Measurements from ENCODE around the gene C11orf16.
"Not testable (repeated sequence)": the region's sequence is repeated elsewhere in the genome, so short reads cannot be mapped to it uniquely, and the experiment has no call there.

The C11orf16 gene, protein sequence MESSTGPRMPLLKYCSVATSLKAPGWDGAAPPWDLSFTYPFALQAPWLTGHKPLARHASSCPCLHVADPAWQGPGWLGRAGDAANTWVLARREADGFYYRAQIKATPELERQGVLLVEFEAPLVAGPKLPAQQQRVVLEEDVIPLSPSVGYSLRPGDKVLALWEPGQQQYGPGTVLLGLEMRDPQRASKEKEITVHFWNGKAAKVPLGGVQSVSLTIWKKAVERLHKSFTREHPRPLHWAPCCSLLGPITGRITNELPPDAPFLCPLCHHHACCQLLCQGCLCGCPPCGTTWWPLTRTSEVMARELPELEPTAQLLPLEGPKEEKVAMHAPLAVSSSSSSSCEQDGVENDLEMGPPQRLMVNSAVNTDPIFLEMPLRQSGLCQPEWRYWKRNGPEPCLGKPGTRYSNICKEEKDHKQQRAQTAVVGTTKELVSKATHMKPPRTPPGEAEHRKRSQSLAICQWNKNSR

DNA sequence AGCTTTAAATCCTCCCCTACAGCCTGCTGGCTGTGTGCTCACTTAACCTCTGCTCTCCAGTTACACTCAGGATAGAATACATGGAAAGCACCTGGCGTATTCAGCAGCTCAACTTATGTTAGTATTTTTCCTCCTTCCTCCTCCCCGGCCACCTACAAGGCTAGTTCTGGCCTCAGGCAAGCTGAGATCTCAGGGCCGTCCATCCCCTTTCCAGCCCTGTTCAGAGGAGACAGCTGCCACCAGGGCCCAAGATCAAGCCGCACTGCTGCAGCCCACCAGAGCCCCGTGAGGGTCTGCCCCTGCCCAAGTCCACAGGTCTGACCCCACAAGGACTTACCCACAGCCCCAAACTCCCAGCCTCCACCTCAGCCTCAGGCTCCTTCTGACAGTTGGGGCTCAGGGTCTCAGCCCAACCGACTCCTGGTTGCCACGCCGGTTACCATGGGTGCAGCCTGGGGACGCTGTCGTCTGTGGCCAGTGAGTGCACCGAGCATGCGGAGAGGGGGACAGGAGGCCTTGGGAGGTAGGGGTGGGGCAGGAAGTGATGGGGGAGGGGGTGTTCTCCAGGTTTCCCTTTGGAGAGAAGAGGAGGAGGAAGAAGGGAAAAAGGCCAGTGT, at the start of gene C11orf16:
C11orf16 (minus strand) TSS at position 384 of the 617 bp plus-strand sequence. CDS start 639 bp downstream, outside the sequence.
- H3K4me3 ChIP-seq (replicated peaks; ENCODE audit: low read depth, low read length), result no peak within 1 kb of the TSS
- no peak for DNase-seq (ENCODE audit: extremely low read depth, low read depth)
- TF ChIP-seq, protein P1, sequence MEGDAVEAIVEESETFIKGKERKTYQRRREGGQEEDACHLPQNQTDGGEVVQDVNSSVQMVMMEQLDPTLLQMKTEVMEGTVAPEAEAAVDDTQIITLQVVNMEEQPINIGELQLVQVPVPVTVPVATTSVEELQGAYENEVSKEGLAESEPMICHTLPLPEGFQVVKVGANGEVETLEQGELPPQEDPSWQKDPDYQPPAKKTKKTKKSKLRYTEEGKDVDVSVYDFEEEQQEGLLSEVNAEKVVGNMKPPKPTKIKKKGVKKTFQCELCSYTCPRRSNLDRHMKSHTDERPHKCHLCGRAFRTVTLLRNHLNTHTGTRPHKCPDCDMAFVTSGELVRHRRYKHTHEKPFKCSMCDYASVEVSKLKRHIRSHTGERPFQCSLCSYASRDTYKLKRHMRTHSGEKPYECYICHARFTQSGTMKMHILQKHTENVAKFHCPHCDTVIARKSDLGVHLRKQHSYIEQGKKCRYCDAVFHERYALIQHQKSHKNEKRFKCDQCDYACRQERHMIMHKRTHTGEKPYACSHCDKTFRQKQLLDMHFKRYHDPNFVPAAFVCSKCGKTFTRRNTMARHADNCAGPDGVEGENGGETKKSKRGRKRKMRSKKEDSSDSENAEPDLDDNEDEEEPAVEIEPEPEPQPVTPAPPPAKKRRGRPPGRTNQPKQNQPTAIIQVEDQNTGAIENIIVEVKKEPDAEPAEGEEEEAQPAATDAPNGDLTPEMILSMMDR (IDR thresholded peaks at IDR 0.05; ENCODE audit: low read depth, low read length, missing control alignments), result no peak

DNA sequence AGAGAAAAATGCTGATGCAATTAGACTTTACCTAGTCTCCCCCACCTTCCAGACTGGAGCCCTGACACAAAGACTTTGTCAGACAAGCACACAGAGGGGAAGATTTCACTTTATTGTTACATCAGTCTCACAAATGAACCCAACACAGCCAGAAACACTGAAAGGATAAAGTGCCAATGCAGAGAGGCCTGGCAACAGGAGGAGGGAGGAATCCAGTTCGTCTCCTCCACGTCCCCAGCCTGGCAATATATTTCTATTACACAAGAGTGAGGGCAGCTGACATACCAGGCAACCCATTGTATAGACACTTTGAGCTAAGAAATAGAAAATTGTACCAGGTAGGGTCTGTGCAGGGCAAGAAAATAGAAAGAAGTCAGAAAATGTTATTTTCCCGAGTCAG, 47.7 kb upstream of the C11orf16 start:
- no peak overlapping the region for H3K4me3 ChIP-seq (replicated peaks; ENCODE audit: low read depth, low read length)
- DNase-seq (ENCODE audit: extremely low read depth, low read depth), result no peak
- TF ChIP-seq, protein P1 (IDR thresholded peaks at IDR 0.05; ENCODE audit: low read depth, low read length, missing control alignments), result no peak

DNA sequence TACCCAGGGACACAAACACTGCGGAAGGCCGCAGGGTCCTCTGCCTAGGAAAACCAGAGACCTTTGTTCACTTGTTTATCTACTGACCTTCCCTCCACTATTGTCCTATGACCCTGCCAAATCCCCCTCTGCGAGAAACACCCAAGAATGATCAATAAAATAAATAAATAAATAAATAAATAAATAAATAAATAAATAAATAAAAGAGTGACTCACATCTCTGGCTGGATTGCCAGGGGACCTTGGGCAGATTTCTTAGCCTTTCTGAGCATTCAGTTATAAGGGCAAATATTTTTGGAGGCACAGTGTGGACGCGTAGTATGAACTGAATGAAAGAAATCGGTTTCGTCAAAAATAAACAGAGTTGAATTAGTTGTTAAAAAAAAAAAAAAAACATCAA, 46.6 kb upstream of the C11orf16 start:
- not testable (repeated sequence) for DNase-seq (ENCODE audit: extremely low read depth, low read depth); H3K4me3 ChIP-seq (replicated peaks; ENCODE audit: low read depth, low read length)

DNA sequence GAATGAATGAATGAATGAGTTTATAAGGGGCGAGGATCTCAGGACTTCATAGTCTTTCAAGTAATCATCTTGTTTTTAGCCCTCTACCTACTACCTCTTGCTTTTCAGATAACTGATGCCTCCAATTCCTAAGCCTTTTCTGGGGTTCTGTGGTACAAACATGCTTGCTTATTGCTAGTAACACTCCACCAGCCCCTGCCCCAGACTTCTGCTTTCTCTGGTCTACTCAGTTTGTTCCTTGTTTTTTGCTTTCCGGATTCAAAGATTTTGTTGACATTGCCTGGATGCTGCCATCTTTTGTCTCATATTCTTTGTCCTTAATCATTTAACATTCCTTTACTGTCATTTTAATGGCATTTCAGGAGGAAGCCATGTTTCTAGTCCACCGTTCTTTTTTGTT, 40.4 kb upstream of the C11orf16 start:
- TF ChIP-seq, protein P1 (IDR thresholded peaks at IDR 0.05; ENCODE audit: low read depth, low read length, missing control alignments), result no peak
- no peak overlapping the region for H3K4me3 ChIP-seq (replicated peaks; ENCODE audit: low read depth, low read length)
- DNase-seq (ENCODE audit: extremely low read depth, low read depth), result no peak

DNA sequence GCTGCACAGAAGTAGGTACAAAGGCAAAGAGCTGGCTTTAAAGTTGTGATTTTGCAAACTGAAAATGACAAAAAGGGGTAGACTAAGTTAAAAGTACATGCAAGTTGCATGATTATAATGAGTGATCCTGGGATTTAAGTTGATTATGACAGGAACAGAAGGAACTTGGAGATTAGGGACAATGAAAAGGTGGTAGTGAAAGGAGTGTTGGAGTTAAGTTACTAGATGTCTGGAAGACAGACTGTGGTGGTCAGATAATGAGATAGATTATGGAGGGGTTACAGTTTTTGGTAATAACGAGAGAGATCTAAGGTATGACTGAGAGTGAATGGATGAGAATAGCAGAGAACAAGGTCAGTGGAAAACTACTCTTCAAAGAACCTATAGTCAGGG, 39.2 kb upstream of the C11orf16 start:
- TF ChIP-seq, protein P1 (IDR thresholded peaks at IDR 0.05; ENCODE audit: low read depth, low read length, missing control alignments), result no peak
- H3K4me3 ChIP-seq (replicated peaks; ENCODE audit: low read depth, low read length), result no peak overlapping the region
- no peak for DNase-seq (ENCODE audit: extremely low read depth, low read depth)

DNA sequence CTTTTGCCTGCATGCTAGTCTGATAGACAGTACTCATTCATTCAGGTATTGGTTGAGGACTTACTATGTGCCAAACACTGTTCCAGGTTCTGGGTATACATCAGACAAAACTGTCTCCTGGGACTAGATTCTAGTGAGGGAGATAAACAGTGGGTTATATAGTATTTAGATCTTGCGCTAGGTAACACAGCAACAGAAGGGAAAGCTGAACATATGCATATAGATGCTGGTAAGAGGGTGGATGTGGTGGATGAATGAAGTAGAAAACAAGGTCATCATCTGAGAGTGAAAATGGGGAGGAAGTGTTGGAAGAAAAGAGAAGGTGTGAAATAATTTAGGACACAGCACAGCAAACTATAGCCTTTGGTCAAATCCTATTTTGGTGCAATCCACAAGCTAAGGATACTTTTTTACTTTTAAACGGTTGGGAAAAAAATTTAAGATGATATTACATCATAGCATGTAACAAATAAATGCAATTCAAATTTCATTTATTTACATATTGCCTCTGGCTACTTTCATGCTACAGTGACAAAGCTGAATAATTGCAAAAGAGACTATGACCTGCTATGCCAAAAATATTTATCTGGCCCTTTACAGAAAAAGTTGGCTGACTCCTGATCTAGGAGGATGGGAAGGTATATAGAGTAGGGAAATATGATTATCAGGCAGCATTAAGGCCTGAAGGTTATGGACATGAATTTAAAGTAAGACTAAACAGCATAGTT, 38.6 kb upstream of the C11orf16 start:
- TF ChIP-seq, protein P1 (IDR thresholded peaks at IDR 0.05; ENCODE audit: low read depth, low read length, missing control alignments), result no peak
- no peak for DNase-seq (ENCODE audit: extremely low read depth, low read depth)
- no peak overlapping the region for H3K4me3 ChIP-seq (replicated peaks; ENCODE audit: low read depth, low read length)

DNA sequence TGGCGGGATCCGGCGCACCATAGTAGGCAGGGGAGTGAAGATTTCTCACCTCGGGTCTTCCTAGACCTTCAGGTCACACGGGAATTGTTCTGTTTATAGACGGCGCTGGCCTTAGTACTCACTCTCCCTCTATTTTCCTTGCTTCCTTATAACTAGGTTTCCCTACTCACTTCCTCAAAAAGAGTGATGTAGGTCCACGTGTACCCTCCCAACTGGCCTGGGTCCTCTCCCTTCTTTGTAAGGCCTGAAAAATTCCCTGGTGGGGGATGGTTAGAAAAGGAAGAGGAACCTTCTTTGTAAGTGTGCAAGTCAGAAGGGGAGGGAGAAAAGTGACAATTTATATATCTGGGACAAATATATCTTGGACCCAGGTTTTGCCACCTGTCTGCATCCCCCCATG, 34.4 kb upstream of the C11orf16 start:
- no peak overlapping the region for H3K4me3 ChIP-seq (replicated peaks; ENCODE audit: low read depth, low read length)
- TF ChIP-seq, protein P1 (IDR thresholded peaks at IDR 0.05; ENCODE audit: low read depth, low read length, missing control alignments), result no peak
- DNase-seq (ENCODE audit: extremely low read depth, low read depth), result no peak
